SU-DHL-6 (cell line): Measurements from ENCODE around the gene ZNF672.
"Not testable (repeated sequence)": the region's sequence is repeated elsewhere in the genome, so short reads cannot be mapped to it uniquely, and the experiment has no call there.

ENCODE experiments used
- H2AFZ ChIP-seq: fragments of 200-600 bp; sonication (generic); 2 replicates; pipeline ENCODE4 v1.6.1; 2014; ENCODE audit warnings: low read depth, mild to moderate bottlenecking, moderate library complexity, mixed read lengths, antibody characterized with exemption, low read length; ENCODE audit not compliant: severe bottlenecking
- H3F3A ChIP-seq: fragments of 200-600 bp; shearing (Covaris generic); 2 replicates; pipeline ENCODE4 v1.6.0; 2016; ENCODE audit warnings: antibody characterized with exemption, mild to moderate bottlenecking; ENCODE audit not compliant: insufficient read depth
- H3K27ac ChIP-seq: fragments of 200-600 bp; sonication (generic); 2 replicates; pipeline ENCODE4 v1.5.1; 2016; ENCODE audit warnings: low read depth, mild to moderate bottlenecking, low read length, moderate library complexity, mixed read lengths
- H3K27me3 ChIP-seq: fragments of 200-600 bp; sonication (generic), shearing (Covaris generic); 2 replicates; pipeline ENCODE4 v1.6.0; 2014; ENCODE audit warnings: mild to moderate bottlenecking, low read length
- H3K36me3 ChIP-seq: fragments of 200-600 bp; sonication (generic); 2 replicates; pipeline ENCODE4 v1.6.1; 2014; ENCODE audit warnings: mild to moderate bottlenecking, low read length, mixed read lengths
- H3K4me2 ChIP-seq: fragments of 300-600, 200-600 bp; shearing (Covaris generic), sonication (generic); 2 replicates; pipeline ENCODE4 v1.6.0; 2014; ENCODE audit warnings: low read length, low read depth, mild to moderate bottlenecking; ENCODE audit not compliant: poor library complexity, severe bottlenecking
- H3K4me3 ChIP-seq: fragments of 200-600 bp; sonication (generic); 2 replicates; pipeline ENCODE4 v1.5.1; 2014; ENCODE audit warnings: antibody characterized with exemption, low read length, mild to moderate bottlenecking, mixed read lengths; ENCODE audit not compliant: insufficient read depth, poor library complexity, severe bottlenecking
- H3K79me2 ChIP-seq: fragments of 200-600 bp; sonication (generic); 2 replicates; pipeline ENCODE4 v1.6.1; 2014; ENCODE audit warnings: mild to moderate bottlenecking, low read length, moderate library complexity; ENCODE audit not compliant: insufficient read depth
- H3K9ac ChIP-seq: fragments of 200-600 bp; sonication (generic); 2 replicates; pipeline ENCODE4 v1.7.0; 2014; ENCODE audit warnings: mild to moderate bottlenecking, low read length
- H3K9me2 ChIP-seq: fragments of 200-600 bp; sonication (generic); replicated peaks from 2 replicates; pipeline ENCODE4 v1.6.1; 2014; ENCODE audit warnings: low read length; ENCODE audit not compliant: insufficient read depth
- H3K9me3 ChIP-seq: fragments of 200-600 bp; sonication (generic); 2 replicates; pipeline ENCODE4 v1.6.1; 2014; ENCODE audit warnings: low read length, mixed read lengths; ENCODE audit not compliant: insufficient read depth
- H4K20me1 ChIP-seq: fragments of 200-600 bp; sonication (generic); 2 replicates; pipeline ENCODE4 v1.6.1; 2014; ENCODE audit warnings: low read depth, mild to moderate bottlenecking, antibody characterized with exemption, low read length, moderate library complexity, mixed read lengths
- CTCF ChIP-seq: fragments of 200-600 bp; sonication (generic); IDR thresholded peaks from one replicate; pipeline ENCODE4 v1.5.1; 2017; ENCODE audit warnings: antibody characterized with exemption, mild to moderate bottlenecking, low read length, moderate library complexity; ENCODE audit not compliant: insufficient read depth, poor library complexity, severe bottlenecking
- EZH2phosphoT487 ChIP-seq: fragments of 200-600 bp; sonication (generic), shearing (Covaris generic); conservative IDR thresholded peaks from 2 replicates; pipeline ENCODE4 v1.6.1; 2018; ENCODE audit warnings: mild to moderate bottlenecking, antibody characterized with exemption, low read length, moderate library complexity, mixed read lengths

The ZNF672 gene

GRCh38 chr1:248791010-248791409 is 47.0 kb upstream of the ZNF672 start:
- no peaks in the 10 kb centered on the region for H3K9me3 ChIP-seq
- H2AFZ ChIP-seq = no peak overlapping the region
- no peak overlapping the region for H3K4me3 ChIP-seq

GRCh38 chr1:248792342-248792741 is 45.7 kb upstream of the ZNF672 start:
- Histone ChIP-seq H3K27ac (no peak overlapping the region), H3K4me2 (no peak overlapping the region), H3K4me3 (no peak overlapping the region), H3K9me3 (no peaks in the 10 kb centered on the region), H3K27me3 (no peaks in the 10 kb centered on the region), H3K36me3 (no peaks in the 10 kb centered on the region), H3F3A (no peaks in the 10 kb centered on the region), H2AFZ (no peak overlapping the region), H3K9ac (no peak overlapping the region), H4K20me1 (no peaks in the 10 kb centered on the region), H3K9me2 (no peaks in the 10 kb centered on the region), H3K79me2 (no peaks in the 10 kb centered on the region)
- TF ChIP-seq EZH2phosphoT487 = no peak
- no peak for TF ChIP-seq CTCF

More at GRCh38 chr1:248791010-248791409, 47.0 kb upstream of the ZNF672 start:
- Histone ChIP-seq H3K79me2 (no peaks in the 10 kb centered on the region), H3K27me3 (no peaks in the 10 kb centered on the region), H3K9me2 (no peaks in the 10 kb centered on the region), H3K4me2 (no peak overlapping the region), H3K9ac (no peak overlapping the region), H3K36me3 (no peaks in the 10 kb centered on the region), H3F3A (no peaks in the 10 kb centered on the region), H4K20me1 (no peaks in the 10 kb centered on the region), H3K27ac (no peak overlapping the region)
- TF ChIP-seq EZH2phosphoT487 (no peak), CTCF (no peak)

GRCh38 chr1:248793592-248793991 is 44.4 kb upstream of the ZNF672 start:
- no peaks in the 10 kb centered on the region for H3K79me2 ChIP-seq
- H3F3A ChIP-seq = no peaks in the 10 kb centered on the region
- H4K20me1 ChIP-seq = no peaks in the 10 kb centered on the region
- no peak overlapping the region for H3K27ac ChIP-seq
- no peak overlapping the region for H2AFZ ChIP-seq
- H3K9ac ChIP-seq = no peak overlapping the region
- H3K9me2 ChIP-seq = no peaks in the 10 kb centered on the region
- TF ChIP-seq EZH2phosphoT487 (no peak), CTCF (no peak)
- H3K9me3 ChIP-seq = no peaks in the 10 kb centered on the region
- no peaks in the 10 kb centered on the region for H3K27me3 ChIP-seq
- no peak overlapping the region for H3K4me3 ChIP-seq
- H3K36me3 ChIP-seq = no peaks in the 10 kb centered on the region
- no peak overlapping the region for H3K4me2 ChIP-seq

- not testable (repeated sequence) for H3K27ac ChIP-seq, H3K9me2 ChIP-seq, H3K9ac ChIP-seq, H3K4me3 ChIP-seq, H3K79me2 ChIP-seq, H4K20me1 ChIP-seq, H3K36me3 ChIP-seq, H3K27me3 ChIP-seq, H3K9me3 ChIP-seq, H2AFZ ChIP-seq, H3K4me2 ChIP-seq, H3F3A ChIP-seq
Measured at GRCh38 chr1:248794663-248795062, 43.4 kb upstream of the ZNF672 start.
